ENCODE results near the gene HACD2. TPM values are rescaled to one million over a fixed set of nuclear protein-coding genes. Genes with fewer than 3 reads are reported as not detected.

HACD2 gene
- total and polyA plus RNA-seq, 7 donors, result 3.7 to 7.9 (median 5.7) TPM

DNA sequence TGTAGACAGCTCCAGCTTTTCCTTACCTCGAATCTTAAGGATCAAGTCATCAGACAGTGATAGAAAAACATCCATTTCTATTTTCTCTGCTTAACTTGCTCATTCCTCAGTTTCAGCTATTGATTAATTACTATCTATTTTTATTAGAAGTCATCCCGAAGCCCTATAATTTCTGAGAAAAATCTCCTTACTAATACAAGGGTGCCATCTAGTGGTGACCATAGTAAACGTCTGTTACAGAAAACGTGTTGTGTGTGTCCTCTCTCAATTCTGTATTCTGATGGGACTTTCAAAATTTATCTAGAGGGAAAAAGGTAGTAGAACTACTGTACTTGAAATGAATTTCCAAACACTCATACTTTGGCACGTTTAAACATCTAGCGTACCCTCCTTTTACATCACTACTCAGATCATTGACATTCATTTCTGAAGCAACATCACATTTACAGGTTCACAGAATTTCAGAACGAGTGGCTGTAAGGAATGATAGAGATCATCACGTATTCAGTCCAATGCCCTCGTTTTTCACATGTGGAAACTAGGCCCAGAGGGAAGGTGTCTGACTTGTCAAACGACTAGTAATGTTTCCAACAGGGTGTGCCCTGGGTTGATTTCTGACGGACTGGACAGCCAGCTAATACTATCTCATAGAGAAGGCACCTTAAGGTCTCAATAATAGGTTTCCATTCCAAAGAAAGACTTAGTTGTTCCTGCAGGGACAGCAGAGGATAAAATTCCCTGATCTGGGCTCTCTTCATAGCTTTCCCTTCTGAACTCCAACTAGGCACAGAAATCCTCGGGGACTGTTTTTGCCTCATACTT lies 25.6 kb downstream of the HACD2 start:
- H3K4me3 ChIP-seq, result no peak overlapping the region
- peaks cover 0 to 7% of the 10 kb centered on the region in 2 donors for H3K36me3 ChIP-seq (ENCODE audit: insufficient read depth in 1 of 2, low read depth in 1 of 2)
- TF ChIP-seq, protein P1, sequence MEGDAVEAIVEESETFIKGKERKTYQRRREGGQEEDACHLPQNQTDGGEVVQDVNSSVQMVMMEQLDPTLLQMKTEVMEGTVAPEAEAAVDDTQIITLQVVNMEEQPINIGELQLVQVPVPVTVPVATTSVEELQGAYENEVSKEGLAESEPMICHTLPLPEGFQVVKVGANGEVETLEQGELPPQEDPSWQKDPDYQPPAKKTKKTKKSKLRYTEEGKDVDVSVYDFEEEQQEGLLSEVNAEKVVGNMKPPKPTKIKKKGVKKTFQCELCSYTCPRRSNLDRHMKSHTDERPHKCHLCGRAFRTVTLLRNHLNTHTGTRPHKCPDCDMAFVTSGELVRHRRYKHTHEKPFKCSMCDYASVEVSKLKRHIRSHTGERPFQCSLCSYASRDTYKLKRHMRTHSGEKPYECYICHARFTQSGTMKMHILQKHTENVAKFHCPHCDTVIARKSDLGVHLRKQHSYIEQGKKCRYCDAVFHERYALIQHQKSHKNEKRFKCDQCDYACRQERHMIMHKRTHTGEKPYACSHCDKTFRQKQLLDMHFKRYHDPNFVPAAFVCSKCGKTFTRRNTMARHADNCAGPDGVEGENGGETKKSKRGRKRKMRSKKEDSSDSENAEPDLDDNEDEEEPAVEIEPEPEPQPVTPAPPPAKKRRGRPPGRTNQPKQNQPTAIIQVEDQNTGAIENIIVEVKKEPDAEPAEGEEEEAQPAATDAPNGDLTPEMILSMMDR (IDR thresholded peaks at IDR 0.05), result peak; percentile 84
- DNase-seq (no peak), ATAC-seq (peak in 1 of 4 donors; percentile 60)
- H3K9me3 ChIP-seq, result peaks cover 12% of the 10 kb centered on the region
- H3K4me1 ChIP-seq, result peaks cover 5% of the 10 kb centered on the region
- intact Hi-C loops (cut with DNase I), result loop anchor here (1.0 to 5.0 kb wide), 2 partner anchors 229 to 232 kb away; no protein-coding TSS in a partner anchor
- WGBS, 3 donors, result 39 to 43% (median 41%) methylated on average over 12 of the region's 12 CpGs
- H3K27ac ChIP-seq, result no peak overlapping the region
- no peaks in the 10 kb centered on the region for H3K27me3 ChIP-seq (ENCODE audit: insufficient read depth in 3 of 3, low read length in 2 of 3)

DNA sequence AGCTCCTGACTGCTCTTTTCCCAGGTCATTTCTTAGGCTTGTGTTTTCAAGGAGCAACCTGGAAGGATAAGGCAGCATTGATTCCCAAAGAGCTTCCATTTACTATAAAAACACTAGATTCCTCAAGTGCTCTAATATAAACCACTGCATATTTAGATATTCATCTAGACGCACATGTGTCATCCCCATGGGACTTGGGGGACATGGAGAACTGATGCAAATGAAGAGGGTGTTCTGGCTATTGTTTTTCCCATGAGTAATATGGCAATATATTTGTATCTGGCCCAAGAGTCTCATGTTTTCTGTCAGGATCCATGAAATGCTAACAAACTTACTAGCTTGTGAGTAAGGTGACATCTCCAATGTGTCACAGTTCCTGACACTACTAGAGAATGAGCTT lies 31.3 kb downstream of the HACD2 start:
- TF ChIP-seq, protein P1 (IDR thresholded peaks at IDR 0.05), result no peak
- Histone ChIP-seq H3K4me3 (no peak overlapping the region), H3K27ac (no peak overlapping the region), H3K27me3 (ENCODE audit: insufficient read depth in 3 of 3, low read length in 2 of 3) (no peaks in the 10 kb centered on the region), H3K9me3 (peaks cover 31% of the 10 kb centered on the region), H3K4me1 (peaks cover under 1% of the 10 kb centered on the region), H3K36me3 (ENCODE audit: insufficient read depth in 1 of 2, low read depth in 1 of 2) (peaks cover 3 to 12% of the 10 kb centered on the region in 2 donors)
- DNase-seq (no peak), ATAC-seq (no peak)
- intact Hi-C loops (cut with DNase I), result no loop called here
- 80 to 91% (median 88%) methylated on average over 1 of the region's 1 CpG for WGBS, 3 donors

DNA sequence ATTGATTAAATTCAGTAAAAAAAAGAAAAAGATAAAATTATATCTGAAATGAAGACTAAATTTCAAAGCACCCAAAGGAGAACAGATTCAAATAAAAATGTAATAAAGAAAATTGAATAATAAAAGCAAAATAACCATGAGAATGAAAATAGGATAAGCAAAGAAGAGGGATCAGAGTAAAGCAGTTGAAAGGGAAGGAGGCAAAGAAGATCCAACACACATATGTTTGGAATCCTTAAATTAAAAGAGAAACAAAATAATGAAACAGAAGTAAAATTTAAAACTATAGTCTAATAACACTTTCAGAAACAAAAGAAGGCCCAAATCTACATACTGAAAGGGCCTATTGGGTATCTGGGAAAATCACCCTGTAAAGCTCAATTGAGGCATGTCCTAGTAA lies 32.1 kb downstream of the HACD2 start:
- TF ChIP-seq, protein P1 (IDR thresholded peaks at IDR 0.05), result no peak
- peaks cover 3 to 12% of the 10 kb centered on the region in 2 donors for H3K36me3 ChIP-seq (ENCODE audit: insufficient read depth in 1 of 2, low read depth in 1 of 2)
- DNase-seq (no peak), ATAC-seq (no peak)
- H3K27me3 ChIP-seq (ENCODE audit: insufficient read depth in 3 of 3, low read length in 2 of 3), result no peaks in the 10 kb centered on the region
- H3K27ac ChIP-seq, result no peak overlapping the region
- intact Hi-C loops (cut with DNase I), result no loop called here
- no peaks in the 10 kb centered on the region for H3K4me1 ChIP-seq
- peaks cover 31% of the 10 kb centered on the region for H3K9me3 ChIP-seq
- no peak overlapping the region for H3K4me3 ChIP-seq

DNA sequence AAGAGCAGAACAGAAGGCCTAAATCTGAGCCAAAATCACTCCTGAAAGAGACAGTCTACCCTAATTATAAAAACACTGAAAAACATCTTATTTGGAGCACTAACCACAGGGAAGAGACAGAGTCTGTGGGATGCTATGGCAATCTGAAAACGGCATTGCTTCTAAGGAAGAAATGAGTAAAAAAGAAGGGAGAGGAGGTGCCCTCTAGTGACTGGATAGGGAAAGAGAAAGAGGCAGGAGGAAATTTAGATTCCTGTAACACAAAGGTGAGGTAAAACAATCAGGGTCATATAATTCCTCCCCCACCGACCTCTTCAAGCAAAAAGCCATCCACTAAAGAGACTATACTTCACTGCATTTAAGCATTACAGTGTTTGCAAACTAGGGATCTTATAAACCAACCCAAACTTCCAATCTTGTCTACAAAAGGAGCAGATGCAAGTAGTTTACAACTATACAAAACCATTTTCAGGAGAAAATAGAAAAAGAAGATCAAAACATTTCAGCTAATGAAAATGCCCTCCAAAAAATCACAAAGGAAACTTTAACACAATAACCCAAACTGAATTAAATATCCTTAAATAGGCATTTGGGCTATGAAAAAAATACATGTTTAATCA lies 32.6 kb downstream of the HACD2 start:
- ATAC-seq, result no peak
- H3K4me3 ChIP-seq, result no peak overlapping the region
- intact Hi-C loops (cut with DNase I), result no loop called here
- no peaks in the 10 kb centered on the region for H3K4me1 ChIP-seq
- WGBS, 3 donors, result 7 to 24% (median 14%) methylated on average over 2 of the region's 2 CpGs
- TF ChIP-seq, protein P1 (IDR thresholded peaks at IDR 0.05), result peak; percentile 9
- peaks cover 31% of the 10 kb centered on the region for H3K9me3 ChIP-seq
- H3K27me3 ChIP-seq (ENCODE audit: insufficient read depth in 3 of 3, low read length in 2 of 3), result no peaks in the 10 kb centered on the region
- peaks cover 3 to 12% of the 10 kb centered on the region in 2 donors for H3K36me3 ChIP-seq (ENCODE audit: insufficient read depth in 1 of 2, low read depth in 1 of 2)
- DNase-seq, result no peak
- H3K27ac ChIP-seq, result no peak overlapping the region

All from psoas muscle (tissue), 8 donors.